Epithelial cell of esophagus (primary cell): Measurements from ENCODE around the gene ALOX5AP.

Source experiments
- DNase-seq: peaks from one replicate; pipeline ENCODE4 v3.0.0; 2010; ENCODE audit warnings: low read depth
- H3K4me3 ChIP-seq: 2 replicates; pipeline ENCODE4 v1.5.1; 2011; ENCODE audit warnings: mild to moderate bottlenecking, low read length, control low read depth
- TF ChIP-seq, protein P1 (sequence below): IDR thresholded peaks from 2 replicates; pipeline ENCODE4 v1.5.1; 2011; ENCODE audit warnings: low read depth, mild to moderate bottlenecking, low read length, control low read depth, inconsistent platforms; ENCODE audit not compliant: insufficient read depth; ENCODE audit errors: missing control alignments

The ALOX5AP gene

DNA sequence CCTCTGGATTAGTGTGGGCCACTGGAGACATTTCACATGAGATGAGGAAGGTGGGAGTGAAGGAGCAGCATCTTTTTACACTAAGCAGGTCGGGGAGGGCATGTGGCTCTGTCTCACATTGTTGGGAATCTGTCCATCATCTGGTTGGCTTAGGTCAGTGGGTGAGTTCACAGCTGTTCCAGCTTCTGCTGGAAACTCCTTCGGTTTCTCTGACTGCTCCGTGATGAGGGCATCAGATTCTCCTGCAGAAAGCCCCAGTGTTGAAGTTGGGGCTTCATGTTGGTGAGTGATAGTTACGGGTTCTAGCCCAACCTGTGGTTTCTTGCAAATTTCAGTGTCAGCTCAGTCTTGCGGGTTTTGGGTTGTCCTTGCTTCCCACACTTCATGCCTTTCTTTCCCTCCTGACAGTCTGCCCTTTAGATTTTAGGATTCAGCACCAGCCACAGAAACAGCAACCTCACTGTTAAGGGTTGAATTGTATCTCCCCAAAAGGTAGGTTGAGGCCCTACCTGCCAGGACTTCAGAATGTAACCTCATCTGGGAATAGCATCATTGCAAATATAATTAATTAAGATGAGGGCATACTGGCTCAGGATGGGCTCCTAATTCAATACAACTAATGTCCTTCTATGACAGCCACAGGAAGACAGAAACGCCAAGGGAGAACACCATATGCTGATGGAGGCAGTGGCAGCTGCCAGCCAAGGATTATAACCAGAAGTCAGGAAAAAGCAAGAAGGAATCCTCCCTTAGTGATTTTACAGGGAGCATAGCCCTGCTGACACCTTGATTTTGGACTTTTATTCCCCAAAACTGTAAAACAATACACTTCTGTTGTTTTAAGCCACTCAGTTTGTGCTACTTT, 7.6 kb upstream of the ALOX5AP start:
- no peak for DNase-seq
- TF ChIP-seq, protein P1, sequence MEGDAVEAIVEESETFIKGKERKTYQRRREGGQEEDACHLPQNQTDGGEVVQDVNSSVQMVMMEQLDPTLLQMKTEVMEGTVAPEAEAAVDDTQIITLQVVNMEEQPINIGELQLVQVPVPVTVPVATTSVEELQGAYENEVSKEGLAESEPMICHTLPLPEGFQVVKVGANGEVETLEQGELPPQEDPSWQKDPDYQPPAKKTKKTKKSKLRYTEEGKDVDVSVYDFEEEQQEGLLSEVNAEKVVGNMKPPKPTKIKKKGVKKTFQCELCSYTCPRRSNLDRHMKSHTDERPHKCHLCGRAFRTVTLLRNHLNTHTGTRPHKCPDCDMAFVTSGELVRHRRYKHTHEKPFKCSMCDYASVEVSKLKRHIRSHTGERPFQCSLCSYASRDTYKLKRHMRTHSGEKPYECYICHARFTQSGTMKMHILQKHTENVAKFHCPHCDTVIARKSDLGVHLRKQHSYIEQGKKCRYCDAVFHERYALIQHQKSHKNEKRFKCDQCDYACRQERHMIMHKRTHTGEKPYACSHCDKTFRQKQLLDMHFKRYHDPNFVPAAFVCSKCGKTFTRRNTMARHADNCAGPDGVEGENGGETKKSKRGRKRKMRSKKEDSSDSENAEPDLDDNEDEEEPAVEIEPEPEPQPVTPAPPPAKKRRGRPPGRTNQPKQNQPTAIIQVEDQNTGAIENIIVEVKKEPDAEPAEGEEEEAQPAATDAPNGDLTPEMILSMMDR, result no peak
- H3K4me3 ChIP-seq, result no peak overlapping the region

DNA sequence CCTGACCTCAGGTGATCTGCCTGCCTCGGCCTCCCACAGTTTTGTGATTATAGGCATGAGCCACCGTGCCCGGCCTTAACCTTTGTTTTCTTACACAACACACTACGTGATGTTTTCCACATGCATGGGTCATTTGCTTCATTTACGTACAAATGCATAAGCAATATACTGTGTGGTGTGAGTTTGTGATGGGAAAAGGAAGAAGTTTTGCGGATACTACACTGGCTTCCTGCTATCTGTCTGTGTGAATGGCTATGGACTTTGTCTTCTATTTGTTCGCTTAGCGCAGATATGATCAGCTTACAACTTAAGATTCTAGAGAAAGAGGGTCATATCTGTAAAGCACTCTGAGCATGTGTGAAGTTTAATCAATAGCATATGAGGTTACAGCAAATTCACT, 5.5 kb upstream of the ALOX5AP start:
- no peak overlapping the region for H3K4me3 ChIP-seq
- DNase-seq, result no peak
- TF ChIP-seq, protein P1, result no peak

DNA sequence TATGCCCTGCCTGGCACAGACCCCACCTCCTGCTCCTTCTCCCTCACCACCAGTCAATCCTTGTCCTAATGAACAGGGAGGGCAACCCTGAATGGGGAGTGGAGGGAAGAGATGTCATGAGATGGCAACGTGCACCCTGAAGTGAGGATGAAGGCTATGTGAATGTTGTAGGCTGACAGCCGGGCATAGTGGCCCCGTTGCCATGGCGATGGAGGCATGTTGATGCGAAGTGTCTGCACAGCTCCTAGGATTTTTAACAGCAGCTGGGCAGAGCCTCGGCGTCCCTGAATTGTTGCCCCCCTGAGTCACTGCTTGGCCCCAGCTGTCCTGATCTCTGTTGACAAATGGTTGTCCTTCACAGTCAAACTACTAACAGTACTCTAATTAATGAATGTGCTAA, 4.8 kb upstream of the ALOX5AP start:
- no peak overlapping the region for H3K4me3 ChIP-seq
- TF ChIP-seq, protein P1, result no peak
- no peak for DNase-seq

DNA sequence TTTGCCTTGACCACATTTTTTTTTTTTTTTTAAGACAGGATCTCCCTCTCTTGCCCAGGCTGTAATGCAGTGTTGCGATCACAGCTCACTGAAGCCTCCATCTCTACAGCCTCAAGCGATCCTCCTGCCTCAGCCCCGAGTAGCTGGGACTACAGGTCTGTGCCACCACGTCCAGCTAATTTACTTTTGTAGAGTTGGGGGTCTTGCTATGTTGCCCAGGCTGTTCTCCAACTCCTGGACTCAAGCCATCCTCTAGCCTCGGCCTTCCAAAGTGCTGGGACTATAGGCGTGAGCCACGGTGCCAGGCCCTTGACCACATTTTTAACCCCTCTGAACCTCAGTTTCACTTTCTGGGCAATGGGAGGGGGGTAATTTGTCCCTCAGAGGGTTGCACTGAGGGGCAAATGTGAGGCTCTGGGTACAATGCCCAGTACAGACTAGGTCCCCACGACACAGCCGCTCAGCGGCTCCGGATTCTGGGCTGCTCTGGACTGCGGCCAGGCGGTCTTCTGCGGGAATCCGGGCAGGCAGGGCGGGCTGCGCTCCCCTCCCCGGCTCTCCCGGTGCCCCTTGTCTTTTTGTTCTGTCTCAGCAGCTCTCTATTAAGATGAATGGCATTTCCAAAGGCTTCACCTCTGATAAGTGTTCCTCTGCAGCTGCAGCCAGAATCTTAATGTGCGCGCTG, 3.8 kb upstream of the ALOX5AP start:
- TF ChIP-seq, protein P1, result no peak
- no peak for DNase-seq
- no peak overlapping the region for H3K4me3 ChIP-seq

DNA sequence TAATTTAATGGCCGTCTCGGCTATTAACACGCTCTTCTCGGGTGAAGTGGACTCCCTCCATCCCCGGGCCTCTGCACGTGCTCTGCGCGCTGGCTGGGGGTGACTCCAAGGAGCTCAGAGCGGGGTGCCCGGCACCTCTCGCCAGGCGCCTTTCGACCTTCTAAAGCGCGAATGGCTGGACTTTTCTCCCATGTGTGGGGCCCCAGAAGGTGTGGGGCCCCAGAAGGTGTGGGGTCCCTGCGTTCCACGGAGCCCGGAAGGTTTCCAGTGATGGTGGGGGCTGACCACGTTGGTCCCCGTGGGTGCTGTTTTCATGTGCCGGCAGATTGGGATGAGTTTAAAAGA, 3.3 kb upstream of the ALOX5AP start:
- H3K4me3 ChIP-seq, result no peak overlapping the region
- DNase-seq, result no peak
- TF ChIP-seq, protein P1, result no peak

DNA sequence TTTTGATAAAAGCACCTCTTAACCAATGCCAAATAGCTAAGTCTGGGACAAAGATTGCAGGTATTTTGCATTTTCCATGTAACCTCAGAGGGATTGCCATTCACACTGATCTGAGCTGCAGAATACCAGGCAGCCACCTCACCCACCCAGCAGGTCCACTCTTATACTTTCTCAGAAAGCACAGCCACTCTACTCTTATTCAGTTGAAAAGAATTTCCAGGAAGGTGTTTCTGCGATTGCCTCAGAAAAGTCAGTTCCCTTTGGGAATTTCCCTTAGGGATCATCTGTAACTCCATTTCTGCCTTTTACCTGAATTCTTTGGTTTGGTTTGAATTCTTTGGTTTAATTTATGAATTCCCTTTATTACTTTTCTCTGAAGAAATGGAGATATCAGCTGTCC, 904 bp upstream of the ALOX5AP start:
- H3K4me3 ChIP-seq, result no peak overlapping the region
- peak; percentile 90 for DNase-seq

More for the DNA sequence above, 904 bp upstream of the ALOX5AP start:
- TF ChIP-seq, protein P1, result no peak
